GM10266 (cell line): Measurements from ENCODE around the gene ATM.

Experiments
- DNase-seq: peaks from one replicate; pipeline ENCODE4 v3.0.0; 2012; ENCODE audit errors: extremely low spot score
- TF ChIP-seq, protein P1 (sequence below): IDR thresholded peaks from 2 replicates; pipeline ENCODE4 v1.5.1; 2012; ENCODE audit warnings: mild to moderate bottlenecking, low read depth; ENCODE audit not compliant: control insufficient read depth, insufficient read depth; ENCODE audit errors: missing control alignments

Gene ATM

GRCh38 chr11:108207683-108208060, 15.2 kb upstream of the ATM start:
- TF ChIP-seq, protein P1, sequence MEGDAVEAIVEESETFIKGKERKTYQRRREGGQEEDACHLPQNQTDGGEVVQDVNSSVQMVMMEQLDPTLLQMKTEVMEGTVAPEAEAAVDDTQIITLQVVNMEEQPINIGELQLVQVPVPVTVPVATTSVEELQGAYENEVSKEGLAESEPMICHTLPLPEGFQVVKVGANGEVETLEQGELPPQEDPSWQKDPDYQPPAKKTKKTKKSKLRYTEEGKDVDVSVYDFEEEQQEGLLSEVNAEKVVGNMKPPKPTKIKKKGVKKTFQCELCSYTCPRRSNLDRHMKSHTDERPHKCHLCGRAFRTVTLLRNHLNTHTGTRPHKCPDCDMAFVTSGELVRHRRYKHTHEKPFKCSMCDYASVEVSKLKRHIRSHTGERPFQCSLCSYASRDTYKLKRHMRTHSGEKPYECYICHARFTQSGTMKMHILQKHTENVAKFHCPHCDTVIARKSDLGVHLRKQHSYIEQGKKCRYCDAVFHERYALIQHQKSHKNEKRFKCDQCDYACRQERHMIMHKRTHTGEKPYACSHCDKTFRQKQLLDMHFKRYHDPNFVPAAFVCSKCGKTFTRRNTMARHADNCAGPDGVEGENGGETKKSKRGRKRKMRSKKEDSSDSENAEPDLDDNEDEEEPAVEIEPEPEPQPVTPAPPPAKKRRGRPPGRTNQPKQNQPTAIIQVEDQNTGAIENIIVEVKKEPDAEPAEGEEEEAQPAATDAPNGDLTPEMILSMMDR, result no peak
- no peak for DNase-seq

GRCh38 chr11:108210441-108210840, 12.4 kb upstream of the ATM start:
- DNase-seq, result no peak
- TF ChIP-seq, protein P1, result no peak

- DNase-seq, result no peak
- TF ChIP-seq, protein P1, result no peak
Measured at GRCh38 chr11:108213784-108214183, 9.1 kb upstream of the ATM start.

DNA sequence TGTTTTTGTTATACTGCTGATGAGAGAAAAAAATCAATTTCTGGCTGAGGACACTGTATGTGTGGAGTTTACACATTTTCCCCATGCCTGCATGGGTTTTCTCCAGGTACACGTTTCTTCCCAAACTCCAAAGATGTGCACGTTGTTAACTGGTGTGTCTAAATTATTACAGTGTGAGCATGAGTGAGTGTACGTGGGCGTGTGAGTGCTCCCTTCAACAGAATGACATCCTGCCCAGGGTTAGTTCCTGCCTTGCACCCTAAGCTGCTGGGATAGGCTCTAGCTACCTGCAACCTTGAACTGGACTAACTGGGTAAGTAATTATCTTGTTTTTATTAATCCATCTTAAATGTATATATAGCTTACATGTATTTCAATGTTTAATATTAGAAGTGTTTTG, 5.9 kb upstream of the ATM start:
- DNase-seq, result no peak
- TF ChIP-seq, protein P1, result no peak

DNA sequence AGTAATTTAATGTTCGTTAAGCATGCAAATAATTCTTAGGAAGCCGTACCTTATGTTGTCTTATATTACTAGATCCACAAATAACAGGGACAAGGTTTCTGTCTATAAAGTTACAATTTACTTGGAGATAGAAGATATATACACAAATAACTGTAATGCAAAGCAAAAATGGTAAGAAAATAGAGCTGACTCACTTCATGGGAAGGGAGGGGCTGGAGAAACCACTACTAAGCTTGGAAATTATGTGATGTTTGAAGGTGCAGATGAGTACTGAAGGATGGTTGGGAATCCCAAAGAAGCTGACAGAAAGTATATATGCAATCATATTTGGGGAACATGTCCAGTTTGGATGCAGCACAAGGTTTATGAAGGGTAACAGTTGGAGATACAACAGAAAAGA, 4.4 kb upstream of the ATM start:
- TF ChIP-seq, protein P1, result no peak
- DNase-seq, result no peak

- TF ChIP-seq, protein P1, result no peak
- no peak for DNase-seq
Measured at GRCh38 chr11:108218912-108219783, 3.7 kb upstream of the ATM start.

- DNase-seq, result no peak
- TF ChIP-seq, protein P1, result peak; percentile 30
Measured at GRCh38 chr11:108220721-108221336, 2.0 kb upstream of the ATM start.
